Measurements from ENCODE around the gene DDX17. TPM values are rescaled to one million over a fixed set of nuclear protein-coding genes. Genes with fewer than 3 reads are reported as not detected.

The DDX17 gene
- total and polyA plus RNA-seq, 2 of the 4 experiments (the other 2 are of a cell fraction), result 240 to 371 TPM

DNA sequence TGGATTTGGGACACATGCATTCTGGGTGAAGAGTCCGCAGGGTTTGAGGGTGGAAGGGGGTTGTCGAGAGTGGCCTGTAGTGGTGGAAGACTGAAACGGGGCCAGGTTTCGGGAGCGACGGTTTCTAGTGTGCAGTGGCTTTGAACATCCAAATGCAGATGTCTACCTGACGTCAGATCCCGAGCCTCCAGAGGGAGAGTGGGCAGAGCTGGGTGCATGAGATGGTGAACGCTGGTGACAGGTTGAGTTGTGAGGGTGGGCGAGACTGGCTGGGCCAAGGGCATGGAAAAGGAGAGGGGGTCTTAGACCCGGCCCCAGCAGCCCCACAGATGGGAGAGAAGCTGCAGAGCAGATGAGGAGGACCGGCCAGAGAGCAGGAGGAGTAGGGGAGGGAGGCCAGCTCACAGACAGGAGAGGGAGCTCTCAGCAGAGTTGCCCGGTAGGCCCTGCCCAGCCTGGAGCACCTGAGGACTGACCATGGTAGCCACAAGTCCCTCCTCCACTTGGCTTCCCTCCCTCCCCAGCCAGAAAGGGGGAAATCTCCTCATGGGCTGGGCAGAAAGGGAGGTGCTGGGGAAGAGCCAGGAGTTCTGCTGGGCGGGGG lies 65.3 kb downstream of the DDX17 start:
- no peak for ATAC-seq (ENCODE audit: low read depth)
- TF ChIP-seq BHLHE40 (IDR thresholded peaks at IDR 0.05; ENCODE audit: low read depth, low read length) (no peak), FOS (IDR thresholded peaks at IDR 0.05; ENCODE audit: low read depth, low read length) (no peak), NFE2L2 (IDR thresholded peaks at IDR 0.05; ENCODE audit: low read depth, low read length) (no peak), MAZ (IDR thresholded peaks at IDR 0.05; ENCODE audit: borderline replicate concordance, low read depth, low read length) (no peak), POLR2A (IDR thresholded peaks at IDR 0.05; ENCODE audit: low read depth, low read length) (no peak)
- WGBS, 2 experiments (ENCODE audit: extremely low coverage in 2 of 2, insufficient read length in 1 of 2), result 86% methylated on average over 4 of the region's 14 CpGs; no CpG with 5 or more reads in 1 of the 2 experiments
- Histone ChIP-seq H3K27ac (ENCODE audit: insufficient read depth, low read length) (no peak overlapping the region), H3K9ac (ENCODE audit: low read depth, low read length) (no peak overlapping the region), H2AK5ac (ENCODE audit: low read depth, low read length) (no peak overlapping the region), H2BK15ac (ENCODE audit: low read depth, low read length) (no peak overlapping the region), H2BK20ac (ENCODE audit: low read depth, low read length) (no peak overlapping the region), H4K5ac (ENCODE audit: low read depth, low read length) (no peak overlapping the region), H3K79me1 (ENCODE audit: low read depth in 1 of 2, low read length in 2 of 2) (no peaks in the 10 kb centered on the region), H3K9me3 (ENCODE audit: control insufficient read depth, insufficient read depth, low read length) (no peaks in the 10 kb centered on the region), H2BK120ac (ENCODE audit: low read depth, low read length) (no peak overlapping the region), H2AFZ (replicated peaks; ENCODE audit: low read length, poor library complexity) (no peak overlapping the region), H2AK9ac (replicated peaks; ENCODE audit: low read depth, low read length, poor library complexity) (peak overlapping the region; percentile 8), H4K91ac (ENCODE audit: insufficient read depth, low read depth, low read length) (no peak overlapping the region), H3K4me1 (ENCODE audit: control insufficient read depth, insufficient read depth, low read length) (no peaks in the 10 kb centered on the region), H3K4me3 (ENCODE audit: insufficient read depth, low read depth, low read length) (no peak overlapping the region), H4K8ac (ENCODE audit: low read depth in 2 of 2, low read length in 2 of 2) (no peak overlapping the region), H3K18ac (ENCODE audit: low read depth, low read length) (no peak overlapping the region), H3K9me1 (ENCODE audit: insufficient read depth, low read length) (no peaks in the 10 kb centered on the region), H3K27me3 (ENCODE audit: control insufficient read depth, insufficient read depth, low read length) (peaks cover 53% of the 10 kb centered on the region), H3K14ac (replicated peaks; ENCODE audit: low read depth, low read length) (no peak overlapping the region), H3K4me2 (ENCODE audit: low read depth, low read length) (no peak overlapping the region), H3K23ac (ENCODE audit: low read depth, low read length) (no peak overlapping the region), H3K4ac (ENCODE audit: low read depth, low read length) (no peak overlapping the region), H3K56ac (ENCODE audit: extremely low read depth, insufficient read depth, low read length) (no peak overlapping the region), H2BK5ac (ENCODE audit: low read depth, low read length, poor library complexity, severe bottlenecking) (no peak overlapping the region), H4K20me1 (ENCODE audit: insufficient read depth, low read length) (peaks cover 4% of the 10 kb centered on the region; the same call in 1 of the 2 replicates), H3K36me3 (ENCODE audit: control insufficient read depth, insufficient read depth, low read length) (no peaks in the 10 kb centered on the region)
- DNase-seq, result no peak
- BruUV-seq (replicated peaks), result no TSS peak
- dilution Hi-C loops (cut with HindIII; ENCODE audit: low sequenced_read_pairs, unreplicated experiment) (no loop called here), intact Hi-C loops (cut with micrococcal nuclease) (no loop called here), in situ Hi-C loops (cut with MboI; ENCODE audit: low sequenced_read_pairs) (no loop called here)
- ChIA-PET CTCF (no interaction called here), POLR2A (ENCODE audit: unreplicated experiment) (no interaction called here)
